Muscle layer of duodenum (tissue), 2 donors: ENCODE measurements around the gene CYP26B1.

Experiments
- H3K27ac ChIP-seq: one replicate; pipeline ENCODE4 v1.7.0; 2013; ENCODE audit warnings: mild to moderate bottlenecking, low read length
- H3K27me3 ChIP-seq: one replicate; pipeline ENCODE4 v1.7.0; 2013; ENCODE audit warnings: low read depth, mild to moderate bottlenecking, control low read depth, low read length
- H3K36me3 ChIP-seq, 2 donors: one replicate each; pipeline ENCODE4 v1.7.0; 2013; ENCODE audit warnings: low read length in 2 of 2, control low read depth in 1 of 2, mild to moderate bottlenecking in 1 of 2; ENCODE audit not compliant: insufficient read depth in 2 of 2, control insufficient read depth in 1 of 2
- H3K4me1 ChIP-seq, 2 donors: one replicate each; pipeline ENCODE4 v1.7.0; 2013; ENCODE audit warnings: low read length in 2 of 2, mild to moderate bottlenecking in 2 of 2, control low read depth in 1 of 2, moderate library complexity in 1 of 2; ENCODE audit not compliant: insufficient read depth in 2 of 2, control insufficient read depth in 1 of 2
- H3K4me3 ChIP-seq, 2 donors: one replicate each; pipeline ENCODE4 v1.7.0; 2013; ENCODE audit warnings: low read length in 2 of 2, low read depth in 1 of 2, mild to moderate bottlenecking in 1 of 2
- H3K9me3 ChIP-seq, 2 donors: one replicate each; pipeline ENCODE4 v1.7.0; 2013; ENCODE audit warnings: low read length in 2 of 2, control low read depth in 1 of 2, mild to moderate bottlenecking in 1 of 2; ENCODE audit not compliant: control insufficient read depth in 1 of 2
- donor health status: healthy.

Gene CYP26B1

GRCh38 chr2:72173640-72174321, 26.1 kb upstream of the CYP26B1 start:
- Histone ChIP-seq H3K9me3 (no peaks in the 10 kb centered on the region), H3K36me3 (peaks cover 9 to 33% of the 10 kb centered on the region in 2 donors), H3K4me3 (no peak overlapping the region), H3K27ac (no peak overlapping the region), H3K4me1 (no peaks in the 10 kb centered on the region), H3K27me3 (no peaks in the 10 kb centered on the region)

- Histone ChIP-seq H3K36me3 (peaks cover 2 to 20% of the 10 kb centered on the region in 2 donors), H3K4me3 (no peak overlapping the region), H3K27me3 (no peaks in the 10 kb centered on the region), H3K4me1 (no peaks in the 10 kb centered on the region), H3K27ac (no peak overlapping the region), H3K9me3 (no peaks in the 10 kb centered on the region)
Measured at GRCh38 chr2:72172478-72172877, 24.8 kb upstream of the CYP26B1 start.

- H3K27ac ChIP-seq = no peak overlapping the region
- no peaks in the 10 kb centered on the region for H3K4me1 ChIP-seq
Measured at GRCh38 chr2:72166279-72166678, 18.6 kb upstream of the CYP26B1 start.

GRCh38 chr2:72165792-72166191, 18.1 kb upstream of the CYP26B1 start:
- H3K9me3 ChIP-seq = no peaks in the 10 kb centered on the region
- H3K4me1 ChIP-seq = no peaks in the 10 kb centered on the region
- no peak overlapping the region for H3K4me3 ChIP-seq
- H3K27me3 ChIP-seq = no peaks in the 10 kb centered on the region
- H3K36me3 ChIP-seq = no peaks in the 10 kb centered on the region
- no peak overlapping the region for H3K27ac ChIP-seq

More at GRCh38 chr2:72166279-72166678, 18.6 kb upstream of the CYP26B1 start:
- Histone ChIP-seq H3K27me3 (no peaks in the 10 kb centered on the region), H3K9me3 (no peaks in the 10 kb centered on the region), H3K4me3 (no peak overlapping the region), H3K36me3 (no peaks in the 10 kb centered on the region)

GRCh38 chr2:72162574-72162973, 14.9 kb upstream of the CYP26B1 start:
- Histone ChIP-seq H3K4me1 (no peaks in the 10 kb centered on the region), H3K27ac (no peak overlapping the region), H3K27me3 (no peaks in the 10 kb centered on the region), H3K36me3 (no peaks in the 10 kb centered on the region), H3K9me3 (no peaks in the 10 kb centered on the region), H3K4me3 (no peak overlapping the region)

- Histone ChIP-seq H3K9me3 (no peaks in the 10 kb centered on the region), H3K27me3 (peaks cover 4% of the 10 kb centered on the region), H3K27ac (no peak overlapping the region), H3K4me3 (no peak overlapping the region), H3K4me1 (no peaks in the 10 kb centered on the region), H3K36me3 (no peaks in the 10 kb centered on the region)
Measured at GRCh38 chr2:72159211-72159993, 11.7 kb upstream of the CYP26B1 start.

DNA sequence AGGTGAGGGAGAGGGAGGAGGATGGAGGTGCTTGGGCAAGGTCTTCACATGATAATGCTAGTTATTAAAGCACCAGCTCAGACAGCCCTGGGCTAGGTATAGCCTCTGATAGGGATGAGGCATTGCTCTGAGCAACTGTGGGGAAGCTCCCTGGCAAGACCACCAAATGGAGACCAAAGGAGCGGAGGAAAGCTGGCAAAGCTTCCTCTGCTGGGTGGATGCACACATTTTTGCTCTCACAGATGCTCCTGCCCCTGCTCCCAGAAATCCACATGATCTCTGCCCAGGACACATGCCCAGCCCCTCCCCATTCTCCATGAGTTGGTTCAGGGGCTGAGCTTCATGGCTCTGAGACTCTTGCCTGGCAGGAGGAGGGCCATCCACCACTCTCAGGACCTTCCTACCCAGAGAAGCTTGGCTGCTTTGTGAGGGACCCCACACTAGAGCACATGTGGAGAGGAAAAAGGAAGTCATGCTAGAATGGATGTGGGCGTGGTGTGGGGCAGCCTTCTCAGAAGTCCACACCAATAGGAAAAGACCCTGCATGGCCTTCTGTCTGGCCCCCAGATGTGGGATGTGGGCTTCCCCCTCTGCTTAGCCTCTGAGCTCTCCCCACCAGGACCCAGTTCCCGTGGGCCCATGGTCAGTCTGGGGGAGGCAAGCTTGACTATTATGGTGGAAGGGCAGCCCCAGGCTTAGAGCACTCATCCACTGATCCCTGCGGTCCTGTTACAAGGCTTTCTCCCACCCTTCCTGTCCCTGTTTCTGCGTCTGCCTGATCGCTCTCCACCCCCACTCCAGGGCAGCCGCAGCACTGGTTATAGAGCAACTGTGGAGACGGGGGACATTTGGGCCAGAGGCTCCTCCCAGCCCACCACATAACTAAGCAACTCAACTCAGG, 10.5 kb upstream of the CYP26B1 start:
- Histone ChIP-seq H3K27ac (no peak overlapping the region), H3K4me3 (no peak overlapping the region), H3K27me3 (peaks cover 4% of the 10 kb centered on the region), H3K36me3 (no peaks in the 10 kb centered on the region), H3K4me1 (no peaks in the 10 kb centered on the region), H3K9me3 (no peaks in the 10 kb centered on the region)

- H3K9me3 ChIP-seq = no peaks in the 10 kb centered on the region
- no peak overlapping the region for H3K4me3 ChIP-seq
- no peaks in the 10 kb centered on the region for H3K4me1 ChIP-seq
- peaks cover 4% of the 10 kb centered on the region for H3K27me3 ChIP-seq
- no peak overlapping the region for H3K27ac ChIP-seq
- H3K36me3 ChIP-seq = no peaks in the 10 kb centered on the region
Measured at GRCh38 chr2:72156872-72157271, 9.2 kb upstream of the CYP26B1 start.

DNA sequence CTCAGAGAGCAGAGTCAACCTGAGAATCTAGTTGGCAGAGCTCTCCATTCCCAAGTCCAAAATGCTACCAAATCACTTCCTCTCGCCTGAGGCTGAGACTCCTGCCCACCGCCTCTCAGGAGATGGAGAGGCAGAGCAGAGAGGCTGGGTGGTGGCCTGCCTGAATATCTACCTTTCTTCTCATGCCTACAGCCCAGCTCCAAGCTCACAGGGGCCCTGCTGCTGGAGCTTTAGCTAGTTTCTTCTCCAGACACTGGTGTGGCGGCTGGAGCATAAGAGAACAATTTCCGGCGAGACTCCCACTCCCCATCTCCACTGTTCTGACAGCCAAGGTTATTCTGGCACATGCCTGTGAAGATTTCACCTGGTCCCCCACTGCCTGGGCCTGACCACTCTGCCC, 8.1 kb upstream of the CYP26B1 start:
- H3K27ac ChIP-seq = no peak overlapping the region
- no peaks in the 10 kb centered on the region for H3K4me1 ChIP-seq
- no peaks in the 10 kb centered on the region for H3K36me3 ChIP-seq
- no peaks in the 10 kb centered on the region for H3K9me3 ChIP-seq
- no peak overlapping the region for H3K4me3 ChIP-seq
- H3K27me3 ChIP-seq = peaks cover 6% of the 10 kb centered on the region

DNA sequence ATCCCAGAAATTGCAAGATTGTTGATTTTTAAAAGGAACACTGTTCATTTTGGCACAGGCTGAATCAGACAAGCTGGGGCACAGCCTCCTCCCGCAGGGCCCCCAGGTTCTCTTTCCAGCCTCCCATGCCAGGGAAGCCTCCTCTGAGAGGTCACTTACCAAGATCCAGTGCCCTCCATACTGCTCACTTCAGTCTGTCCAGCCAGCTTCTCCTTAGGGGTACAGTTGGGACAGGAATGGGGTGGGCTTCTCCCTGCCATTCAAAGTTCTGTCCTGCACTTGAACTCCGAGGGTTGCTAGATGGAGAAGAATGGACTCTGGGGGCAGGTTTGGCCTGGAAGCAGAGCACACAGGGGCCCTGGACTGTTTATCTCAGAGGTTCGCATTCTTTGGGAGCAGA, 7.5 kb upstream of the CYP26B1 start:
- H3K27ac ChIP-seq = no peak overlapping the region
- peaks cover 8% of the 10 kb centered on the region for H3K27me3 ChIP-seq

DNA sequence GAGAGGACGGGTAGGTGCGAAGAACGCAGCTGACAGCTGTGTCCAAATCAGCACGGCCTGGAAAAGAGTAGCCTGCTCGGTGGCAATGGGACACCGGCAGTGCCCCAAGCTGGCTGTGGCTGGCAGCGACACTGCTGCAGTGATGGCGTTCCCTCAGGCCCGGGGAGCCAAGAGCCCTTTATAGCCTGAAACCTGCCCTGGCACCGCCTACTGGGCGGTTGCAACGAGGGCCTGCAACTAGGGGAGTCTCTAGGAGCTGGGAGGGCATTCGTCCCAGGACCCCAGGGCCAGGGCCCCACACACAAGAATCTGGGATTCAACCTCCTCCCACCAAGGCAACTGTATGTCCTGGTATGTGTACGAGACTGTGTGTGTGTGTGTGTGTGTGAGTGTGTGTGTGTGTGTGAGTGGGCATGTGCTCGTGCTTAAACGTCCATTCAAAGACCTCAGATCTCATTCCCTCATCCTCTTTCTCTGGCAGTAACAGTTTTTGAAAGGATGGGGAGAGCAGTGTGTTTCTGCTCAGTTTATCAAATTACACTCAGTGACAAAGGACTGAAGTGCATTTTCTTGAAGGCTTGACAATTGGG, 6.8 kb upstream of the CYP26B1 start:
- H3K4me1 ChIP-seq = peaks cover 0 to 7% of the 10 kb centered on the region in 2 donors
- no peak overlapping the region for H3K27ac ChIP-seq
- H3K4me3 ChIP-seq = no peak overlapping the region
- H3K27me3 ChIP-seq = peaks cover 8% of the 10 kb centered on the region
- H3K36me3 ChIP-seq = no peaks in the 10 kb centered on the region
- H3K9me3 ChIP-seq = no peaks in the 10 kb centered on the region

More for the DNA sequence above, 7.5 kb upstream of the CYP26B1 start:
- H3K9me3 ChIP-seq = no peaks in the 10 kb centered on the region
- peaks cover 0 to under 1% of the 10 kb centered on the region in 2 donors for H3K4me1 ChIP-seq
- no peaks in the 10 kb centered on the region for H3K36me3 ChIP-seq
- H3K4me3 ChIP-seq = no peak overlapping the region
